GM19455 (cell line): ENCODE measurements around the gene CARD10.

Experiments
- ATAC-seq: cut with Tn5 transposase; IDR thresholded peaks from one replicate; pipeline ENCODE4 v1.9.1; 2021; ENCODE audit not compliant: unreplicated experiment

The CARD10 gene

GRCh38 chr22:37507731-37508130, 11.5 kb downstream of the CARD10 start:
- no peak for ATAC-seq

- ATAC-seq, result no peak
These were observed 13.2 kb downstream of the CARD10 start for GRCh38 chr22:37505989-37506388.

- no peak for ATAC-seq
These were observed 13.7 kb downstream of the CARD10 start for GRCh38 chr22:37505565-37505964.

- no peak for ATAC-seq
These were observed 14.3 kb downstream of the CARD10 start for GRCh38 chr22:37504964-37505363.

- ATAC-seq, result no peak
These were observed 15.4 kb downstream of the CARD10 start for GRCh38 chr22:37503850-37504249.

- no peak for ATAC-seq
These were observed 16.0 kb downstream of the CARD10 start for GRCh38 chr22:37503183-37503683.

GRCh38 chr22:37502342-37503182, 16.7 kb downstream of the CARD10 start:
- ATAC-seq, result no peak

GRCh38 chr22:37501610-37502341, 17.4 kb downstream of the CARD10 start:
- no peak for ATAC-seq

- no peak for ATAC-seq
These were observed 18.2 kb downstream of the CARD10 start for GRCh38 chr22:37500745-37501609.

- ATAC-seq, result no peak
These were observed 19.2 kb downstream of the CARD10 start for GRCh38 chr22:37499789-37500540.

GRCh38 chr22:37499027-37499707, 20.0 kb downstream of the CARD10 start:
- ATAC-seq, result no peak

- ATAC-seq, result no peak
These were observed 20.8 kb downstream of the CARD10 start for GRCh38 chr22:37498289-37498909.

- ATAC-seq, result no peak
These were observed 22.1 kb downstream of the CARD10 start for GRCh38 chr22:37497062-37497599.

GRCh38 chr22:37496651-37497050, 22.6 kb downstream of the CARD10 start:
- ATAC-seq, result no peak

GRCh38 chr22:37493979-37494378, 25.2 kb downstream of the CARD10 start:
- ATAC-seq, result no peak

GRCh38 chr22:37492428-37493344, 26.5 kb downstream of the CARD10 start:
- no peak for ATAC-seq

GRCh38 chr22:37491559-37492427, 27.4 kb downstream of the CARD10 start:
- no peak for ATAC-seq
